Esophagus squamous epithelium (tissue), 4 donors: ENCODE measurements around the gene DAB2IP.

ENCODE experiments used
- CTCF ChIP-seq, 6 experiments: fragments of 450-650 bp in 4 of 6; fragments of 200-600 bp in 2 of 6; sonication (generic) in 2 of 6; IDR thresholded peaks; one replicate each; pipeline ENCODE4 v1.5.1; 2016 to 2019; ENCODE audit warnings: antibody characterized with exemption in 6 of 6, mild to moderate bottlenecking in 4 of 6, moderate library complexity in 4 of 6
- POLR2A ChIP-seq, 4 donors: fragments of 450-650 bp; IDR thresholded peaks; one replicate each; pipeline ENCODE4 v1.6.1; 2017; ENCODE audit warnings: antibody characterized with exemption in 4 of 4, mild to moderate bottlenecking in 4 of 4, moderate library complexity in 3 of 4

- TF ChIP-seq POLR2A (IDR thresholded peaks at IDR 0.05) (no peak), CTCF (IDR thresholded peaks at IDR 0.05) (no peak)
Observed at GRCh38 chr9:121818841-121819427, 167.5 kb downstream of the DAB2IP start.
